OCI-LY1 (cell line): Measurements from ENCODE around the gene CD300LG.

Experiments used
- CTCF ChIP-seq: fragments of 200-600 bp; sonication (generic), shearing (Covaris generic); IDR thresholded peaks from 2 replicates; pipeline ENCODE4 v1.5.1; 2017; ENCODE audit warnings: mild to moderate bottlenecking, antibody characterized with exemption, low read length, moderate library complexity, mixed read lengths
- EZH2 ChIP-seq: fragments of 200-600 bp; sonication (generic), shearing (Covaris generic); IDR thresholded peaks from 2 replicates; pipeline ENCODE4 v1.8.0; 2017; ENCODE audit warnings: borderline replicate concordance, mixed run types, mild to moderate bottlenecking, antibody characterized with exemption, low read length, moderate library complexity, mixed read lengths

DNA sequence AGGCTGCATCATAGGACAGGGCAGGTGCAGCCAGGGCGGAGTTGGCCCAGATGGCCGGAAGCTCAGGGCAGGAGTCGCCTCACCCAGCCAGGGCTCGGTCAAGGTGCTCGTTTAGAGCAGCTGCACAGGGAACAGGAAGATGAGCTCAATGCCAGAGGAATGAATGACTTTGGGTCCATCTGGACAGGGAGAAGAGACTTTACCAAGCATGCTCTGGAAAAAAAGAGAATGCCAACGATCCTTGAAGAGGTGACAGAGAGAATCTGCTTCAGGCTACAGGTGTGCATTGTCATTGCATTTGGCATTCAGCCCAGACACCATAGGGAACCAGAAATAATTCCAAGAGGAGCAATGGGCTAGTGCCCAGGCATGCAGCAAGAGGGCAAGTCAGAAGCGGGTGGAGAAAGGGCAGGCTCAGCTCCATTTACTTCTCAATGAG, 7.3 kb upstream of the CD300LG start:
- TF ChIP-seq CTCF, result no peak
- TF ChIP-seq EZH2, result no peak
